GM18511 (cell line): ENCODE measurements around the gene ZFYVE9.
"Not testable (repeated sequence)": the region's sequence is repeated elsewhere in the genome, so short reads cannot be mapped to it uniquely, and the experiment has no call there.

Source experiments
- ATAC-seq: cut with Tn5 transposase; IDR thresholded peaks from one replicate; pipeline ENCODE4 v1.9.1; 2021; ENCODE audit warnings: mild to moderate bottlenecking, moderate library complexity; ENCODE audit not compliant: unreplicated experiment

ZFYVE9 gene

GRCh38 chr1:52182874-52183400, 41.0 kb downstream of the ZFYVE9 start:
- ATAC-seq: no peak

GRCh38 chr1:52186449-52186848, 44.6 kb downstream of the ZFYVE9 start:
- ATAC-seq: no peak

GRCh38 chr1:52189898-52190480, 48.1 kb downstream of the ZFYVE9 start:
- no peak for ATAC-seq

GRCh38 chr1:52190500-52191252, 48.8 kb downstream of the ZFYVE9 start:
- no peak for ATAC-seq

GRCh38 chr1:52191395-52191965, 49.6 kb downstream of the ZFYVE9 start:
- no peak for ATAC-seq

- ATAC-seq: no peak
Measured at GRCh38 chr1:52192024-52192423, 50.1 kb downstream of the ZFYVE9 start.

GRCh38 chr1:52192436-52192835, 50.5 kb downstream of the ZFYVE9 start:
- ATAC-seq: no peak

GRCh38 chr1:52193985-52194384, 52.1 kb downstream of the ZFYVE9 start:
- no peak for ATAC-seq

GRCh38 chr1:52195161-52195560, 53.3 kb downstream of the ZFYVE9 start:
- ATAC-seq: no peak

GRCh38 chr1:52203935-52204625, 62.2 kb downstream of the ZFYVE9 start:
- no peak for ATAC-seq

GRCh38 chr1:52204696-52205095, 62.8 kb downstream of the ZFYVE9 start:
- ATAC-seq: no peak

GRCh38 chr1:52206686-52207085, 64.8 kb downstream of the ZFYVE9 start:
- ATAC-seq: not testable (repeated sequence)

GRCh38 chr1:52209429-52209828, 67.5 kb downstream of the ZFYVE9 start:
- ATAC-seq: no peak

- ATAC-seq: no peak
Measured at GRCh38 chr1:52210044-52210443, 68.2 kb downstream of the ZFYVE9 start.

- ATAC-seq: no peak
Measured at GRCh38 chr1:52216907-52217458, 75.1 kb downstream of the ZFYVE9 start.

GRCh38 chr1:52225174-52225573, 83.3 kb downstream of the ZFYVE9 start:
- no peak for ATAC-seq

GRCh38 chr1:52229494-52229893, 87.6 kb downstream of the ZFYVE9 start:
- ATAC-seq: no peak

GRCh38 chr1:52233463-52233862, 91.6 kb downstream of the ZFYVE9 start:
- no peak for ATAC-seq

- no peak for ATAC-seq
Measured at GRCh38 chr1:52234014-52234413, 92.1 kb downstream of the ZFYVE9 start.

GRCh38 chr1:52234708-52235107, 92.8 kb downstream of the ZFYVE9 start:
- no peak for ATAC-seq

GRCh38 chr1:52235646-52236045, 93.8 kb downstream of the ZFYVE9 start:
- no peak for ATAC-seq
